ENCODE measurements around the gene AGPS.
"Not testable (repeated sequence)": the region's sequence is repeated elsewhere in the genome, so short reads cannot be mapped to it uniquely, and the experiment has no call there.

- TF ChIP-seq, protein P1, sequence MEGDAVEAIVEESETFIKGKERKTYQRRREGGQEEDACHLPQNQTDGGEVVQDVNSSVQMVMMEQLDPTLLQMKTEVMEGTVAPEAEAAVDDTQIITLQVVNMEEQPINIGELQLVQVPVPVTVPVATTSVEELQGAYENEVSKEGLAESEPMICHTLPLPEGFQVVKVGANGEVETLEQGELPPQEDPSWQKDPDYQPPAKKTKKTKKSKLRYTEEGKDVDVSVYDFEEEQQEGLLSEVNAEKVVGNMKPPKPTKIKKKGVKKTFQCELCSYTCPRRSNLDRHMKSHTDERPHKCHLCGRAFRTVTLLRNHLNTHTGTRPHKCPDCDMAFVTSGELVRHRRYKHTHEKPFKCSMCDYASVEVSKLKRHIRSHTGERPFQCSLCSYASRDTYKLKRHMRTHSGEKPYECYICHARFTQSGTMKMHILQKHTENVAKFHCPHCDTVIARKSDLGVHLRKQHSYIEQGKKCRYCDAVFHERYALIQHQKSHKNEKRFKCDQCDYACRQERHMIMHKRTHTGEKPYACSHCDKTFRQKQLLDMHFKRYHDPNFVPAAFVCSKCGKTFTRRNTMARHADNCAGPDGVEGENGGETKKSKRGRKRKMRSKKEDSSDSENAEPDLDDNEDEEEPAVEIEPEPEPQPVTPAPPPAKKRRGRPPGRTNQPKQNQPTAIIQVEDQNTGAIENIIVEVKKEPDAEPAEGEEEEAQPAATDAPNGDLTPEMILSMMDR (IDR thresholded peaks at IDR 0.05), result not testable (repeated sequence)
- not testable (repeated sequence) for TF ChIP-seq POLR2A (IDR thresholded peaks at IDR 0.05)
These were observed 67.2 kb downstream of the AGPS start for GRCh38 chr2:177459756-177460155.

Data from heart left ventricle (tissue), 13 donors.